HL-60/S4 treated with retinoic acid at 250 ng/mL for 4 days and 3 days (cell line): ENCODE data around the gene VPS18.

Source experiments
- in situ Hi-C: fragments of 300-500 bp; cut with MboI; formaldehyde crosslinking; loops from 2 replicates; pipeline ENCODE4 v1.7.0; 2022; ENCODE audit warnings: low sequenced_read_pairs

Gene VPS18

GRCh38 chr15:40867199-40867598 lies 27.1 kb upstream of the VPS18 start:
- in situ Hi-C loops, result no loop called here

GRCh38 chr15:40869686-40870085 lies 24.6 kb upstream of the VPS18 start:
- in situ Hi-C loops, result no loop called here

GRCh38 chr15:40870716-40871115 lies 23.5 kb upstream of the VPS18 start:
- in situ Hi-C loops, result no loop called here

GRCh38 chr15:40871749-40872617 lies 22.3 kb upstream of the VPS18 start:
- in situ Hi-C loops, result no loop called here

GRCh38 chr15:40872791-40873693 lies 21.2 kb upstream of the VPS18 start:
- in situ Hi-C loops, result no loop called here

GRCh38 chr15:40873694-40874561 lies 20.3 kb upstream of the VPS18 start, which contains the start of gene RHOV:
RHOV (minus strand) TSS chr15:40874234; CDS start chr15:40874139, 95 bp downstream.
- in situ Hi-C loops, result no loop called here

GRCh38 chr15:40875991-40876730 lies 18.1 kb upstream of the VPS18 start:
- in situ Hi-C loops, result no loop called here

- in situ Hi-C loops, result no loop called here
Measured at GRCh38 chr15:40877694-40878093, 16.6 kb upstream of the VPS18 start.

GRCh38 chr15:40878785-40879184 lies 15.5 kb upstream of the VPS18 start:
- in situ Hi-C loops, result no loop called here

- in situ Hi-C loops, result no loop called here
Measured at GRCh38 chr15:40879609-40880008, 14.6 kb upstream of the VPS18 start.

- in situ Hi-C loops, result no loop called here
Measured at GRCh38 chr15:40881351-40881750, 12.9 kb upstream of the VPS18 start.

- in situ Hi-C loops, result no loop called here
Measured at GRCh38 chr15:40886586-40886985, 7.7 kb upstream of the VPS18 start.

- in situ Hi-C loops, result no loop called here
Measured at GRCh38 chr15:40889112-40889511, 5.1 kb upstream of the VPS18 start.

GRCh38 chr15:40891138-40891537 lies 3.1 kb upstream of the VPS18 start:
- in situ Hi-C loops, result no loop called here

- in situ Hi-C loops, result no loop called here
Measured at GRCh38 chr15:40891810-40892446, 2.3 kb upstream of the VPS18 start.

- in situ Hi-C loops, result no loop called here
Measured at GRCh38 chr15:40892447-40893012, 1.7 kb upstream of the VPS18 start.

- in situ Hi-C loops, result no loop called here
Measured at GRCh38 chr15:40893019-40893670, 1.1 kb upstream of the VPS18 start.

- in situ Hi-C loops, result no loop called here
Measured at GRCh38 chr15:40894681-40895448, 615 bp downstream of the VPS18 start.
